IPS-20b (cell line): ENCODE results near the gene STXBP5.

Experiments used
- H3K27ac ChIP-seq: one replicate; pipeline ENCODE4 v1.5.1; 2013; ENCODE audit warnings: low read length
- H3K27me3 ChIP-seq: 2 replicates; pipeline ENCODE4 v1.6.1; 2013; ENCODE audit warnings: mild to moderate bottlenecking, low read length, inconsistent platforms; ENCODE audit not compliant: insufficient read depth
- H3K36me3 ChIP-seq: 2 replicates; pipeline ENCODE4 v1.6.1; 2013; ENCODE audit warnings: low read depth, mild to moderate bottlenecking, inconsistent platforms, low read length, moderate library complexity; ENCODE audit not compliant: insufficient read depth
- H3K4me1 ChIP-seq: 2 replicates; pipeline ENCODE4 v1.6.1; 2013; ENCODE audit warnings: mild to moderate bottlenecking, control low read depth, inconsistent platforms, low read length, moderate library complexity; ENCODE audit not compliant: insufficient read depth
- H3K4me3 ChIP-seq: 2 replicates; pipeline ENCODE4 v1.5.1; 2013; ENCODE audit warnings: mild to moderate bottlenecking, low read length, inconsistent platforms
- H3K9ac ChIP-seq: 2 replicates; pipeline ENCODE4 v1.6.1; 2013; ENCODE audit warnings: low read depth, mild to moderate bottlenecking, inconsistent platforms, low read length, moderate library complexity
- H3K9me3 ChIP-seq: 2 replicates; pipeline ENCODE4 v1.6.1; 2013; ENCODE audit warnings: mild to moderate bottlenecking, low read depth, low read length, inconsistent platforms; ENCODE audit not compliant: insufficient read depth

Gene STXBP5

GRCh38 chr6:147282566-147282959 is 78.3 kb downstream of the STXBP5 start:
- Histone ChIP-seq H3K27me3 (no peaks in the 10 kb centered on the region), H3K4me3 (no peak overlapping the region), H3K27ac (no peak overlapping the region), H3K9me3 (no peaks in the 10 kb centered on the region; the same call in 1 of the 2 replicates), H3K9ac (no peak overlapping the region), H3K36me3 (peaks cover 23% of the 10 kb centered on the region), H3K4me1 (no peaks in the 10 kb centered on the region)

- H3K9me3 ChIP-seq, result no peaks in the 10 kb centered on the region; the same call in 1 of the 2 replicates
- no peaks in the 10 kb centered on the region for H3K4me1 ChIP-seq
- no peak overlapping the region for H3K4me3 ChIP-seq
- no peaks in the 10 kb centered on the region for H3K27me3 ChIP-seq
- H3K27ac ChIP-seq, result no peak overlapping the region
- H3K36me3 ChIP-seq, result peaks cover 16% of the 10 kb centered on the region
- no peak overlapping the region for H3K9ac ChIP-seq
Measured at GRCh38 chr6:147283460-147283859, 79.2 kb downstream of the STXBP5 start.

GRCh38 chr6:147285087-147285855 is 81.1 kb downstream of the STXBP5 start:
- Histone ChIP-seq H3K4me1 (no peaks in the 10 kb centered on the region), H3K27ac (no peak overlapping the region), H3K9me3 (no peaks in the 10 kb centered on the region; the same call in 1 of the 2 replicates), H3K4me3 (no peak overlapping the region), H3K36me3 (no peaks in the 10 kb centered on the region), H3K27me3 (no peaks in the 10 kb centered on the region), H3K9ac (no peak overlapping the region)

GRCh38 chr6:147287869-147288271 is 83.7 kb downstream of the STXBP5 start:
- no peaks in the 10 kb centered on the region for H3K27me3 ChIP-seq
- no peak overlapping the region for H3K4me3 ChIP-seq
- H3K9me3 ChIP-seq, result no peaks in the 10 kb centered on the region; the same call in 1 of the 2 replicates
- H3K9ac ChIP-seq, result no peak overlapping the region
- no peaks in the 10 kb centered on the region for H3K4me1 ChIP-seq
- no peaks in the 10 kb centered on the region for H3K36me3 ChIP-seq
- H3K27ac ChIP-seq, result no peak overlapping the region

GRCh38 chr6:147297124-147297523 is 92.9 kb downstream of the STXBP5 start:
- Histone ChIP-seq H3K9me3 (peaks cover 35% of the 10 kb centered on the region), H3K9ac (no peak overlapping the region), H3K27ac (no peak overlapping the region), H3K36me3 (peaks cover 5% of the 10 kb centered on the region), H3K27me3 (no peaks in the 10 kb centered on the region), H3K4me1 (no peaks in the 10 kb centered on the region), H3K4me3 (no peak overlapping the region)

- no peaks in the 10 kb centered on the region for H3K27me3 ChIP-seq
- peaks cover 39% of the 10 kb centered on the region for H3K9me3 ChIP-seq
- no peak overlapping the region for H3K27ac ChIP-seq
- no peak overlapping the region for H3K4me3 ChIP-seq
- H3K36me3 ChIP-seq, result peaks cover 5% of the 10 kb centered on the region
- no peak overlapping the region for H3K9ac ChIP-seq
- H3K4me1 ChIP-seq, result no peaks in the 10 kb centered on the region
Measured at GRCh38 chr6:147297663-147298316, 93.6 kb downstream of the STXBP5 start.

GRCh38 chr6:147298461-147298860 is 94.2 kb downstream of the STXBP5 start:
- Histone ChIP-seq H3K9me3 (peaks cover 45% of the 10 kb centered on the region), H3K36me3 (peaks cover 12% of the 10 kb centered on the region)

GRCh38 chr6:147299035-147299434 is 94.8 kb downstream of the STXBP5 start:
- Histone ChIP-seq H3K9ac (no peak overlapping the region), H3K4me1 (no peaks in the 10 kb centered on the region), H3K27me3 (no peaks in the 10 kb centered on the region), H3K36me3 (peaks cover 17% of the 10 kb centered on the region), H3K9me3 (peaks cover 51% of the 10 kb centered on the region), H3K4me3 (no peak overlapping the region), H3K27ac (no peak overlapping the region)

More at GRCh38 chr6:147298461-147298860, 94.2 kb downstream of the STXBP5 start:
- no peak overlapping the region for H3K9ac ChIP-seq
- H3K27me3 ChIP-seq, result no peaks in the 10 kb centered on the region
- H3K27ac ChIP-seq, result no peak overlapping the region
- no peak overlapping the region for H3K4me3 ChIP-seq
- no peaks in the 10 kb centered on the region for H3K4me1 ChIP-seq

- no peak overlapping the region for H3K9ac ChIP-seq
- no peaks in the 10 kb centered on the region for H3K4me1 ChIP-seq
- H3K4me3 ChIP-seq, result no peak overlapping the region
- peaks cover 62% of the 10 kb centered on the region for H3K9me3 ChIP-seq
- peaks cover 26% of the 10 kb centered on the region for H3K36me3 ChIP-seq
- H3K27me3 ChIP-seq, result no peaks in the 10 kb centered on the region
- no peak overlapping the region for H3K27ac ChIP-seq
Measured at GRCh38 chr6:147301070-147301469, 96.9 kb downstream of the STXBP5 start.

- Histone ChIP-seq H3K4me1 (no peaks in the 10 kb centered on the region), H3K27me3 (no peaks in the 10 kb centered on the region), H3K36me3 (peaks cover 21% of the 10 kb centered on the region), H3K4me3 (no peak overlapping the region), H3K9ac (no peak overlapping the region), H3K9me3 (peaks cover 37% of the 10 kb centered on the region), H3K27ac (no peak overlapping the region)
Measured at GRCh38 chr6:147304016-147304415, 99.8 kb downstream of the STXBP5 start.

- no peak overlapping the region for H3K9ac ChIP-seq
- peak overlapping the region; percentile 29; the same call in 1 of the 2 replicates for H3K4me3 ChIP-seq
- H3K4me1 ChIP-seq, result peaks cover 11% of the 10 kb centered on the region
- H3K36me3 ChIP-seq, result peaks cover 3% of the 10 kb centered on the region
- H3K9me3 ChIP-seq, result no peaks in the 10 kb centered on the region
- H3K27ac ChIP-seq, result no peak overlapping the region
- H3K27me3 ChIP-seq, result no peaks in the 10 kb centered on the region
Measured at GRCh38 chr6:147310521-147310920, 106.3 kb downstream of the STXBP5 start.

GRCh38 chr6:147311218-147311617 is 107.0 kb downstream of the STXBP5 start:
- Histone ChIP-seq H3K4me3 (no peak overlapping the region), H3K27ac (no peak overlapping the region), H3K27me3 (no peaks in the 10 kb centered on the region), H3K36me3 (peaks cover 9% of the 10 kb centered on the region), H3K4me1 (peaks cover 11% of the 10 kb centered on the region), H3K9ac (no peak overlapping the region), H3K9me3 (no peaks in the 10 kb centered on the region)
